ACC112 (cell line): Measurements from ENCODE around the gene AHRR.

ENCODE experiments used
- H2AFZ ChIP-seq: fragments of 200-600 bp; sonication (generic); one replicate; pipeline ENCODE4 v1.6.0; 2017; ENCODE audit warnings: antibody characterized with exemption, low read length; ENCODE audit not compliant: unreplicated experiment
- H3K27ac ChIP-seq: fragments of 200-600 bp; sonication (generic); 2 replicates; pipeline ENCODE4 v1.5.1; 2014; ENCODE audit warnings: low read depth, mild to moderate bottlenecking, antibody characterized with exemption, low read length, moderate library complexity
- H3K27me3 ChIP-seq: fragments of 200-600 bp; sonication (generic); 2 replicates; pipeline ENCODE4 v1.6.1; 2014; ENCODE audit warnings: mild to moderate bottlenecking, antibody characterized with exemption, low read length, moderate library complexity, mixed read lengths; ENCODE audit not compliant: insufficient read depth
- H3K36me3 ChIP-seq: fragments of 200-600 bp; sonication (generic); 2 replicates; pipeline ENCODE4 v1.6.1; 2016; ENCODE audit warnings: mild to moderate bottlenecking, antibody characterized with exemption, low read length, moderate library complexity, mixed read lengths; ENCODE audit not compliant: insufficient read depth
- H3K4me1 ChIP-seq: fragments of 200-600 bp; sonication (generic); one replicate; pipeline ENCODE4 v1.6.1; 2016; ENCODE audit warnings: low read length, mixed read lengths; ENCODE audit not compliant: insufficient read depth, unreplicated experiment, control insufficient read depth
- H3K4me3 ChIP-seq: fragments of 200-600 bp; sonication (generic); 2 replicates; pipeline ENCODE4 v1.5.1; 2014; ENCODE audit warnings: mild to moderate bottlenecking, low read depth, low read length
- H3K79me2 ChIP-seq: fragments of 200-600 bp; sonication (generic); one replicate; pipeline ENCODE4 v1.6.0; 2016; ENCODE audit warnings: low read length; ENCODE audit not compliant: control insufficient read depth, unreplicated experiment, insufficient read depth

Gene AHRR

GRCh38 chr5:347712-348284, 26.3 kb downstream of the AHRR start:
- H3K4me3 ChIP-seq = no peak overlapping the region
- H3K79me2 ChIP-seq = peaks cover 11% of the 10 kb centered on the region
- peaks cover 9% of the 10 kb centered on the region for H3K4me1 ChIP-seq
- no peak overlapping the region for H2AFZ ChIP-seq
- no peak overlapping the region for H3K27ac ChIP-seq
- no peaks in the 10 kb centered on the region for H3K27me3 ChIP-seq
- H3K36me3 ChIP-seq = peaks cover 16% of the 10 kb centered on the region; the same call in 1 of the 2 replicates

DNA sequence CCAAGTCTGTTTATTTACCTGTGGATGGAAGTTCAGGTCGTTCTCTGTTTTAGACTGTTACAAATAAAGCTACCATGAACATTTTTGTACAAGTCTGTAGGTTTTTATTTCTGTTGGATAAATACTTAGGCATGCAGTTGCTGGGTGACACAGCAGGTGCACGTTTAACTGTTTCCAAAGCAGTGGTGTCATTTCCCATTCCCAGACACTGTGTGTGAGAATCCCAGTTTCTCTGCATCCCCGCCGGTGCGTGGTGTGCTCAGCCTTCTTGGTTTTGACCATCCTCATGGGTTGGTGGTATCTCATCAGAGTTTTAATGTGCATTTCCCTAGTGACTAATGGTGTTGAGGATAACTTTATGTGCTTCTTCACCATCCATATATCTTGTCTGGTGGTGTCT, 27.2 kb downstream of the AHRR start:
- peaks cover 16% of the 10 kb centered on the region; the same call in 1 of the 2 replicates for H3K36me3 ChIP-seq
- H3K27me3 ChIP-seq = no peaks in the 10 kb centered on the region
- H3K27ac ChIP-seq = no peak overlapping the region
- H2AFZ ChIP-seq = no peak overlapping the region
- H3K4me3 ChIP-seq = no peak overlapping the region
- peaks cover 2% of the 10 kb centered on the region for H3K79me2 ChIP-seq
- no peaks in the 10 kb centered on the region for H3K4me1 ChIP-seq

GRCh38 chr5:350355-350754, 28.8 kb downstream of the AHRR start:
- Histone ChIP-seq H3K4me1 (no peaks in the 10 kb centered on the region), H3K36me3 (peaks cover 17% of the 10 kb centered on the region; the same call in 1 of the 2 replicates), H3K4me3 (no peak overlapping the region), H3K27me3 (no peaks in the 10 kb centered on the region), H3K27ac (no peak overlapping the region), H2AFZ (no peak overlapping the region), H3K79me2 (no peaks in the 10 kb centered on the region)

DNA sequence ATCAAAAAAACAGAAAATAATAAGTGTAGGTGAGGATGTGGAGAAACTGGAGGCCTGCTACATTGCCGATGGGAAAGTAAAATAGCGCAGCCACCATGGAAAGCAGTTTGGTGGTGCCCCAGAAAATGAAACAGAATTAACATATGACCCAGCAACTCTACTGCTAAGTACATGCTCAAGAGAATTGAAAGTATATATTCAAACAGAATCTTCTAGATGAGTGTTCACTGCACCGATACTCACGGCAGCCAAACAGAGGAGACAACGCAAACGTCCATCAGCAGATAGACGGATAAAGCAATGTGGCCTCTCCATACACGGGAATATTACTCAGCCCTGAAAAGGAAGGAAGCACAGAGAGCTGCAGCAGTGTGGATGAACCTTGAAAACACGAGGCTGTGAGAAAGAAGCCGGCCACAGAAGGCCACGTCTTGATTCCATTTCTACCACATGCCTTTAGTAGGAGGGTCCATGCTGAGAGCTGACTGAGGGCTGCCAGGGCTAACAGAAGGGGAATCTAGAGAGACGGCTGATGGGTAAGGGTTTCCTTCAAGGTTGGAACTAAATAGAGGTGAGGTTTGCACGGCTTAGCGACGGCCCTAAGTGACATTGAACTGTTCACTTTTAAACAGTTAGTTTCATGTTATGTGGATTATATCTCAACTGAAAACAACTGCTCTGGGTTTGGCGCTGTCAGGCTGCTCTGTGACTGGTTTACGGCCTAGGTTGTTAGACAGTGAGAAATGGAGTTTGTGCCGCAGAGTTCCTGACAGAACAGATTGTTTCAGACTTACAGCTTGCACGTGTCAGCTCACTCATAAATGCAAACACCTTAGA, 29.8 kb downstream of the AHRR start:
- no peak overlapping the region for H3K4me3 ChIP-seq
- H3K36me3 ChIP-seq = peaks cover 23% of the 10 kb centered on the region; the same call in 1 of the 2 replicates
- no peak overlapping the region for H3K27ac ChIP-seq
- H3K79me2 ChIP-seq = no peaks in the 10 kb centered on the region
- no peaks in the 10 kb centered on the region for H3K27me3 ChIP-seq
- no peak overlapping the region for H2AFZ ChIP-seq
- no peaks in the 10 kb centered on the region for H3K4me1 ChIP-seq

- H2AFZ ChIP-seq = no peak overlapping the region
- peaks cover 18% of the 10 kb centered on the region; the same call in 1 of the 2 replicates for H3K36me3 ChIP-seq
- H3K27ac ChIP-seq = no peak overlapping the region
- no peaks in the 10 kb centered on the region for H3K4me1 ChIP-seq
- H3K79me2 ChIP-seq = no peaks in the 10 kb centered on the region
- no peak overlapping the region for H3K4me3 ChIP-seq
- H3K27me3 ChIP-seq = no peaks in the 10 kb centered on the region
These were observed 30.4 kb downstream of the AHRR start for GRCh38 chr5:351921-352245.

DNA sequence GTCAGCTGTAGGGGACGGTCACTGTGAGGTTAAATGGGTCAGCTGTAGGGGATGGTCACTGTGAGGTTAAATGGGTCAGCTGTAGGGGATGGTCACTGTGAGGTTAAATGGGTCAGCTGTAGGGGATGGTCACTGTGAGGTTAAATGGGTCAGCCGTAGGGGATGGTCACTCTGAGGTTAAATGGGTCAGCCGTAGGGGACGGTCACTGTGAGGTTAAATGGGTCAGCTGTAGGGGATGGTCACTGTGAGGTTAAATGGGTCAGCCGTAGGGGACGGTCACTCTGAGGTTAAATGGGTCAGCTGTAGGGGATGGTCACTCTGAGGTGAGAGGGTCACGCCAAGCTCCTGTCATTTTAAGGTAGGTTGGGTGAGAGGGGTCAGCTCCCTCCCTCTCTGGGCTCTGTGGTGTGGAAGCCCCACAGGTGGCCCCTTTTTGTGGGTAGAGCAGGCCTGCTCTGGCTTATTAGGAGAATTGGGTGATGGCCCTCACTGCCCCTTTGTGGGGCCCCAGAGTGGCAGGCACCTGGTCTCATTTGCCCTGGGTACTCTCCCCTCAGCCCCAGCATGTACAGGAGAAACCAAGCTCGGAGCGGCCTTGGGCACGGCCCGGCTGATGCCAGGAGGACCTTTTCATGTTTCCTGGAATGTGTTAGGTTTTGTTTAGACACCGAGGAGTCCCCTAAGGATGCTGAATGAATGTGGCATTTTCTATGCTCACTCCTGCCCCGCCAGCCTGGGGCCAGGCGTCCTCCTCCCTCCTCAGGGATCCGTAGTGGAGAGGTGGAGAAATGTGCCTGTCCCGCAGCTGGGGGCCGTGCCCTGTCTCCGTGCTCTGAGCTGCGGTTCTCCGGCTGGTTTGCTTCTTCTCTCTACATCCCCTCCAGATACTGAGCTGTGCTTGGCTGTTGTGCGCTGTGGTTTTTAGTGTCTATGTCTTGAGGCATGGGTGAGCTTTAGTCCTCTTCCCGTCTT, 31.4 kb downstream of the AHRR start:
- no peaks in the 10 kb centered on the region for H3K79me2 ChIP-seq
- no peak overlapping the region for H3K27ac ChIP-seq
- H3K4me1 ChIP-seq = no peaks in the 10 kb centered on the region
- no peak overlapping the region for H2AFZ ChIP-seq
- peaks cover 16% of the 10 kb centered on the region; the same call in 1 of the 2 replicates for H3K36me3 ChIP-seq
- H3K4me3 ChIP-seq = no peak overlapping the region
- no peaks in the 10 kb centered on the region for H3K27me3 ChIP-seq

DNA sequence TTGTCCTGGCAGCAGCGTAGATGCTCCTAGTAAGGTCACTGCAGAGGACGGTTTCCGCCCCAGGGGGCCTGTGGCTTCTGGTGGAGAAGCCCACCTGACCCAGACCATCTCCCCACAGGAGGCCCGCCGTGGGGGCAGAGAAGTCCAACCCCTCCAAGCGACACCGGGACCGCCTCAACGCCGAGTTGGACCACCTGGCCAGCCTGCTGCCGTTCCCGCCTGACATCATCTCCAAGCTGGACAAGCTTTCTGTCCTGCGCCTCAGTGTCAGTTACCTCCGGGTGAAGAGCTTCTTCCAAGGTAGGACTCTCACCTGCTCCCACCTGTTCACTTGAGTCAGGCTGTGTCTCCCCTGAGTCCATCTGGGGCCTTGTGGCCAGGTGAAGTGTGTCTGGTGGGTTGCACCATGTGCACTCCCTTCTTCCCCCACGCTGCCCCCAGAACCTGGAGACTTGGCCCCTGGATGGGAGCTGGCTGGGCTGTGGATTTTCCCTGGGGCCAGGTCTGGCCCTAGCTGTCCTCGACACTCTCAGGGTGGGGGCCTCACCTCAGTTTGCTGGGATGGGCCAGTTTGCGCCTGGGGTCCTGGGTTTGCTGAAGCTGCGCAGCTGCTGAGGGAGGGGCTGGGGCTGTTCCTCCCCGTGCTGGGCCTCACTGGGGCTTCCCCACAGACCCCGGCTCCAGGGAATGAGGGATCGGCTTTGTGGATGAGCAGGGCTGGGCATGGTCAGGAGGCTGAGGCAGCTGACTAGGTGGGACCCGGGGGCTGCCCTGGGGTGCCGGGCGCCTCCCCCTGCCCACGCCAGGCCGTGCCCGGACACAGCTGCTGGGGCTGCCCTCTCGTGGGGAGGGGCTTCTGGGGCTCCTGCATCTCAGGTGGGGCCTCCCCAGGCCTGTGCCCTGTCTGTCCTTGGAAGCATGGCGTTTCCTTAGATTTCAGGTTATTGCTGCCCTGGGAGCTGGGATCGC, 32.4 kb downstream of the AHRR start:
- Histone ChIP-seq H3K27me3 (no peaks in the 10 kb centered on the region), H3K27ac (no peak overlapping the region), H3K4me3 (no peak overlapping the region), H2AFZ (no peak overlapping the region), H3K4me1 (no peaks in the 10 kb centered on the region), H3K79me2 (no peaks in the 10 kb centered on the region), H3K36me3 (peaks cover 16% of the 10 kb centered on the region; the same call in 1 of the 2 replicates)

DNA sequence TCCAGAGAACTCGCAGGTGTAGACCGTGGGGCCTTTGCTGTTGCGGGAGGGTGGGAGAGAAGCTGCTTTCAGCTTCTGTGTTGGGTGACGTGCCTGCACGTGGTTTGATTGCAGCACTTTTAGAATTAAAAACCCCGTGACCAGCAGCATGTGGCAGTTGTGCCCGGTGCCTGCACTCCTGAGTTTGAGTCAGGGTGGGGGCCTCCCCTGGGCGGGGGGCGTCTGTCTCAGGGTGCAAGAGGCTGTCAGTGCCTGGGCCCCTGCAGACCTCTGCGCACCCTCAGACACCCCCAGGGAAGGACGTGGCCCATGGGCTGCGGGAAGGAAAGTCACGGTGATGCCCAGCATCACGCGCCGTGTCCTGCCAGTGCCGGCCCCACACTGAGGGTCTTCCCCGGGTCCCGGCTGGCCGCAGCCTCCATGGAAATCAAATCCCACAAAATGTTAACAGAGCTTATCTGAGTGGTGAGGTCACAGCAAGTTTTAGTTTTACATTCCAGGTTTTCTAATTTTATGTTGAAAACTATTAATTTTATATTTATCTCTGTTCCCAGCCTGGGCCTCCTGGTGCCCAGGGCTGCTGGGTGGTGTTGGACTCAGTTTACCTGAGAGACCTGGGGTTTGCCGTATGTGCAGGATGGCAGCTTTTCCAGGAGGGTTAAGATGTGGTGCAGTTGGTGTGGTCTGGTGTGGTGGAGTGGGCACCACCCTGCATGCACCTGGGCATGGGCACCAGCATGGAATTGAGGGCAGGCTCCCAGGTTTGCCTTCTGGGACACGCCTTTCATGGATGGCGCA, 33.3 kb downstream of the AHRR start:
- Histone ChIP-seq H3K27ac (no peak overlapping the region), H3K4me3 (no peak overlapping the region), H3K4me1 (no peaks in the 10 kb centered on the region), H2AFZ (no peak overlapping the region), H3K27me3 (no peaks in the 10 kb centered on the region), H3K36me3 (peaks cover 19% of the 10 kb centered on the region; the same call in 1 of the 2 replicates), H3K79me2 (no peaks in the 10 kb centered on the region)

GRCh38 chr5:355379-355935, 33.9 kb downstream of the AHRR start:
- Histone ChIP-seq H3K4me3 (no peak overlapping the region), H3K36me3 (peaks cover 19% of the 10 kb centered on the region; the same call in 1 of the 2 replicates), H3K4me1 (no peaks in the 10 kb centered on the region), H3K27ac (no peak overlapping the region), H3K79me2 (no peaks in the 10 kb centered on the region), H2AFZ (no peak overlapping the region), H3K27me3 (no peaks in the 10 kb centered on the region)
